WTC11 (cell line): Measurements from ENCODE around the gene DMD.

Source experiments
- CTCF ChIP-seq: fragments of 200-600 bp; IDR thresholded peaks from 2 replicates; pipeline ENCODE4 v1.8.0; 2022; ENCODE audit warnings: antibody characterized with exemption
- FOXP1 ChIP-seq: sonication (generic); formaldehyde crosslinking; IDR thresholded peaks from 2 replicates; pipeline ENCODE4 v1.8.0; 2022; ENCODE audit warnings: missing genetic modification reagents, mild to moderate bottlenecking, moderate library complexity, borderline replicate concordance
- HMGA2 ChIP-seq: fragments of 250-450 bp; sonication (Bioruptor Pico); IDR thresholded peaks from 2 replicates; pipeline ENCODE4 v1.4.0; 2021; ENCODE audit warnings: mild to moderate bottlenecking, moderate library complexity
- HMGXB4 ChIP-seq: sonication (generic); formaldehyde crosslinking; IDR thresholded peaks from 2 replicates; pipeline ENCODE4 v1.8.1; 2023; ENCODE audit warnings: mild to moderate bottlenecking, moderate library complexity, missing genetic modification reagents
- SMAD4 ChIP-seq: sonication (generic); formaldehyde crosslinking; IDR thresholded peaks from 2 replicates; pipeline ENCODE4 v1.8.0; 2022; ENCODE audit warnings: mild to moderate bottlenecking, missing genetic modification reagents
- SP1 ChIP-seq: sonication (generic); formaldehyde crosslinking; conservative IDR thresholded peaks from 2 replicates; pipeline ENCODE4 v1.8.1; 2022; ENCODE audit warnings: missing genetic modification reagents
- ZNF423 ChIP-seq: fragments of 250-450 bp; sonication (Bioruptor Pico); IDR thresholded peaks from 2 replicates; pipeline ENCODE4 v2.1.2; 2022; ENCODE audit warnings: mild to moderate bottlenecking, moderate library complexity
- TF ChIP-seq, protein P1 (sequence below): sonication (generic); formaldehyde crosslinking; IDR thresholded peaks from 2 replicates; pipeline ENCODE4 v1.8.0; 2023; ENCODE audit warnings: missing genetic modification reagents
- TF ChIP-seq, protein P2 (sequence below): sonication (generic); formaldehyde crosslinking; IDR thresholded peaks from 2 replicates; pipeline ENCODE4 v1.8.0; 2022; ENCODE audit warnings: mild to moderate bottlenecking, missing genetic modification reagents

DNA sequence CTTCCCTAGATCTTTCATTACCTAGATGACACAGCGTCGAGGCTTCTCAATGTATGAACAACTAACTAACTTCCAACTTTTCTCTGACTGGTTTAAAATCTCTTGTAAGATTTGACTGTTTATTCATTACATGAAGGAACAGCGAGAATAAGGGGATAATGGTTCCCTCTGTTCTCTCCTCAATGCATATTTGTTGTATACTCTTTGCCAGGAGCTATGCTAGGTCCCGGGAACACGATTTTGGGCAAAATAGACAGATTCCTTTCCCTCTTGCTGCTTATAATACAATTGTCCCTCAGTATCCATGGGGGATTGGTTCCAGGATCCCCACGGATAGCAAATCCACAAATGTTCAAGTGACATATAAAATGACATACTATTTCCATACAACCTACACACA, 1020.0 kb downstream of the DMD start:
- TF ChIP-seq CTCF (no peak), HMGXB4 (no peak), ZNF423 (CRISPR knock-in tag) (no peak), SP1 (CRISPR knock-in tag) (no peak), FOXP1 (CRISPR knock-in tag) (no peak), HMGA2 (CRISPR knock-in tag) (no peak), SMAD4 (no peak)
- TF ChIP-seq, protein P1, sequence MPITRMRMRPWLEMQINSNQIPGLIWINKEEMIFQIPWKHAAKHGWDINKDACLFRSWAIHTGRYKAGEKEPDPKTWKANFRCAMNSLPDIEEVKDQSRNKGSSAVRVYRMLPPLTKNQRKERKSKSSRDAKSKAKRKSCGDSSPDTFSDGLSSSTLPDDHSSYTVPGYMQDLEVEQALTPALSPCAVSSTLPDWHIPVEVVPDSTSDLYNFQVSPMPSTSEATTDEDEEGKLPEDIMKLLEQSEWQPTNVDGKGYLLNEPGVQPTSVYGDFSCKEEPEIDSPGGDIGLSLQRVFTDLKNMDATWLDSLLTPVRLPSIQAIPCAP, result no peak
- TF ChIP-seq, protein P2, sequence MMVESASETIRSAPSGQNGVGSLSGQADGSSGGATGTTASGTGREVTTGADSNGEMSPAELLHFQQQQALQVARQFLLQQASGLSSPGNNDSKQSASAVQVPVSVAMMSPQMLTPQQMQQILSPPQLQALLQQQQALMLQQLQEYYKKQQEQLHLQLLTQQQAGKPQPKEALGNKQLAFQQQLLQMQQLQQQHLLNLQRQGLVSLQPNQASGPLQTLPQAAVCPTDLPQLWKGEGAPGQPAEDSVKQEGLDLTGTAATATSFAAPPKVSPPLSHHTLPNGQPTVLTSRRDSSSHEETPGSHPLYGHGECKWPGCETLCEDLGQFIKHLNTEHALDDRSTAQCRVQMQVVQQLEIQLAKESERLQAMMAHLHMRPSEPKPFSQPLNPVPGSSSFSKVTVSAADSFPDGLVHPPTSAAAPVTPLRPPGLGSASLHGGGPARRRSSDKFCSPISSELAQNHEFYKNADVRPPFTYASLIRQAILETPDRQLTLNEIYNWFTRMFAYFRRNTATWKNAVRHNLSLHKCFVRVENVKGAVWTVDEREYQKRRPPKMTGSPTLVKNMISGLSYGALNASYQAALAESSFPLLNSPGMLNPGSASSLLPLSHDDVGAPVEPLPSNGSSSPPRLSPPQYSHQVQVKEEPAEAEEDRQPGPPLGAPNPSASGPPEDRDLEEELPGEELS, result no peak
